ENCODE measurements around the gene ASPG.

ASPG gene

DNA sequence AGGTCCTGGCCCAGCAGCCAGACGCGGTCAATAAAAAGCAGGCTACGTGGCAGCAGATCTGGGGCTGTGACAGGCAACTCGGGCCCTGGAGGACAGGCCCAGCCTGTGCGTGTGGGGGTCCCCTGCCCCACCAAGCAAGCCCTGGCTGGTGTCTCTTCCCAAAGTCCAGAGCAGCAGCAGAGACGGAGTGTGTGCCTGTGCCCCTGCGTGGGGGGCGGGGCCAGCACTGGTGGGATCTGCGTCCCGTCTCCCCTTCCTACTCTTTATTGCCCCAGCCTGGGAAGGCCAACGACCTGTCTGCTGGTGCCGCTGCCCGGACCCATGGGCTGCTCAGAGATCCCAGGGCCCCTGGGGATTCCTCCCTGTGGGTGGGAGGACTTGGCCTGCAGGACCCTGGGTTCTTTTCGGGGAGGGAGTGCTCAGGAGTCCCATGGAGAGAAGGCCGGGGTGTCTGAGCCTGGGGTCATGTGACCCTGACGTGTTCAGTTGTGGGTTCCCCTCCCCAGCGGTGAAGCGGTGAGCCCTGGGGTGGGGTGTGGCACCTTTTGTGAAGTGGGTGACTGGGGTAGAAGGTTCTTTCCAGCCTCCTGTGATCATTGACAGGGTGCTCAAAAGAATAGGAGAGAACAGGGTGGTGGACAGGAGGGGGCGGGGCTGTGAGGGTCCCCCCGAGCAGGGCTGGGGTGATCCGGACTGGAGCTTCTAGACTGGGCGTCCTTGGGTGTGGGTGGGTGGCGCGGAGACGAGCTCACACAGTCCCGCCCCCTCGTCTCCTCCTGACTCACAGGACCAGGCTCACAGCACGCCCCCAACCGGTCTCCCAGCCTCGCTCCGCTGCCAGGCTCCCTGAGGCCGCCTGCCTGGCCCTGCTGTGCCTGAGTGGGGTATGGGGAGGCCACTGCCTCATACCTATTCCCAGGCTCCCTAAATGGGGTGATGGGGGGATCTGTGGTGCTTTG, 22.4 kb downstream of the ASPG start:
- Histone ChIP-seq H2AFZ (ENCODE audit: low read length, unreplicated experiment) (no peak overlapping the region), H3K4me3 (ENCODE audit: low read depth, low read length) (no peak overlapping the region), H3K79me2 (ENCODE audit: control insufficient read depth, insufficient read depth, low read length, unreplicated experiment) (no peaks in the 10 kb centered on the region), H3K27me3 (ENCODE audit: insufficient read depth, low read length) (no peaks in the 10 kb centered on the region), H3K4me1 (ENCODE audit: control insufficient read depth, insufficient read depth, low read length, unreplicated experiment) (no peaks in the 10 kb centered on the region), H3K27ac (ENCODE audit: low read depth, low read length) (no peak overlapping the region), H3K36me3 (ENCODE audit: insufficient read depth, low read length) (no peaks in the 10 kb centered on the region)

DNA sequence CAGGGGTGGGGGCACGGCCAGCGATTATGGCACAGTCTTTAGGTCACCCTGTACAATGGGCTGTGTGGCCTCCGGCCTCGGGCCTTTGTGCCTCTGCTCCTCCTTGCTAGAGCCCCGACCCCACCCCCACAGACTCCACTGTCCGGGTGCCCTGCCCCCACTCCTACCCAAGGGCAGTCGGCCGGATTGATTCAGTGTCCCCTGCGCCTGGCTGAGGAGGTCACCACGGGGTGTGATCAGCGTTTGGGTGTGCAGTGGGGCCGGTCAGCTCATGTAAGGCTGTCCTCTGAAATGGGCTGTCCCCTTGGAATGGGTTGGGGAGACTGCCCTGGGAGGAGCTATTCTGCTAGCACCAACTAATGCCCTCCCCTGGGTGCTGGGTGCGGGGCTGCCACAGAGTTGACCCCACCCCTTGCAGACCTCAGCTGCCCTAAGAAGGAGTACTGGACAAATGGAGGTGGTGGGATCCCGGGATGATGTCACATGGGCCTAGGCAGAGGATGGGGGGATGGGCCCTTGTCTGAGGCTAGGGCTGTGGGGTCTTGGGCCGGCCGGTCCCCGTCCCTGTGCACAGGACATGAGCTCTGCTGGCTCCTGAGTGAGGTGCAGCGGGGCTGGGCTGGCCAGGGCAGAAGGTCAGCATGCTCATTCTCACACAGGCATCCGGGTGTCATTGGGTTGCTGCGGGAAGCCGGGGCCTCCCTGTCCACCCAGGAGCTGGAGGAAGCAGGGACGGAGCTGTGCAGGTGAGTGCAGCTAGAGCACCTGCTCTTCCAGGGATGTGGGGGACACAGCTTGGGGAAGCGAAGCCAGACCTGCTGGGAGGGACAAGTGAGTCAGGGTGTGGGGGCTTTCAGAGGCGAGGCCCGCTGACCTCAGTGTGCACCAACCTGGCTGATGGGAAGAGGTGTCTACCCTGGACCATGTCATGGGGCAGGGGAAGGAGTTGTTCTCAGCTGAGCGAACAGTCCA, 23.4 kb downstream of the ASPG start:
- Histone ChIP-seq H3K27me3 (ENCODE audit: insufficient read depth, low read length) (no peaks in the 10 kb centered on the region), H3K27ac (ENCODE audit: low read depth, low read length) (no peak overlapping the region), H2AFZ (ENCODE audit: low read length, unreplicated experiment) (no peak overlapping the region), H3K4me1 (ENCODE audit: control insufficient read depth, insufficient read depth, low read length, unreplicated experiment) (no peaks in the 10 kb centered on the region), H3K36me3 (ENCODE audit: insufficient read depth, low read length) (no peaks in the 10 kb centered on the region), H3K4me3 (ENCODE audit: low read depth, low read length) (no peak overlapping the region), H3K79me2 (ENCODE audit: control insufficient read depth, insufficient read depth, low read length, unreplicated experiment) (no peaks in the 10 kb centered on the region)

GRCh38 chr14:104109731-104110361, 24.3 kb downstream of the ASPG start:
- H3K27me3 ChIP-seq (ENCODE audit: insufficient read depth, low read length), result peaks cover 6% of the 10 kb centered on the region; the same call in 1 of the 2 replicates
- H3K4me3 ChIP-seq (ENCODE audit: low read depth, low read length), result no peak overlapping the region
- no peak overlapping the region for H2AFZ ChIP-seq (ENCODE audit: low read length, unreplicated experiment)
- H3K36me3 ChIP-seq (ENCODE audit: insufficient read depth, low read length), result no peaks in the 10 kb centered on the region
- no peaks in the 10 kb centered on the region for H3K4me1 ChIP-seq (ENCODE audit: control insufficient read depth, insufficient read depth, low read length, unreplicated experiment)
- no peaks in the 10 kb centered on the region for H3K79me2 ChIP-seq (ENCODE audit: control insufficient read depth, insufficient read depth, low read length, unreplicated experiment)
- no peak overlapping the region for H3K27ac ChIP-seq (ENCODE audit: low read depth, low read length)

DNA sequence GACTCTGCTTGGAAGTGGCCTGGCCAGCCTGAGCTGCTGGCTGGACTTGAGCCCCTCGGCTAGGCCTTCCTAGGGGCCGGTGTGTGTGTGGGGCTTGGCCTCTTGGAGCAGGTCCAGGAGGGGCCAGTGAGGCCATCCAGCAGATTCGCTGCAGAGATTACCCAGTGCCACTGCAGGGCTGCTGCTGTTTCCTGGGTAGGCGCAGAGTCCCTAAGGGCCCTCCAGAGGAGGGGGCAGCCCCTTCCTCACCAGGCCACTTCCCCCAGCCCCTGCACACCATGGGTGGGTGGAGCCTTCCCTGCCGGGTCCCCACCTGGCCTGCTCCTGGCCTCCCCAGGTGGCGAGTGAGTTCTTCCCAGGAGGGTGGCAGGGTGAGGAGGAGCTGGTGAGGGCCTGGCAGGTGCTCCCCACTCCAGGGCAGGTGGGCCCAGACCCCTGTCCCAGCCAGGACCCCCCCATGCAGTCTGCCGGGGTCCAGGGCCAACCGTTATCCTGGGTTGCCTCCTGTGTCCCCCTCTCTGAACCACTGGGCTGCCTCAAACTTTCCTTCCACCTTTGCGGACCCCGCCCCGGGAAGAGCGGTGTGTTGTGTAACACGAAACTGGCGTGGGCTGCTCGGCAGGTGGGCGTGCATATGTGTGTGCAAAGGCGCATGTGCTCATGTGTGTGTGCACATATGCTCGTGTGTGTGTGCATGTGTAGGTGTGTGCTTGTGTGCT, 25.1 kb downstream of the ASPG start:
- H3K27me3 ChIP-seq (ENCODE audit: insufficient read depth, low read length), result peaks cover 14% of the 10 kb centered on the region
- H3K27ac ChIP-seq (ENCODE audit: low read depth, low read length), result no peak overlapping the region
- H3K79me2 ChIP-seq (ENCODE audit: control insufficient read depth, insufficient read depth, low read length, unreplicated experiment), result no peaks in the 10 kb centered on the region
- no peak overlapping the region for H2AFZ ChIP-seq (ENCODE audit: low read length, unreplicated experiment)
- no peaks in the 10 kb centered on the region for H3K4me1 ChIP-seq (ENCODE audit: control insufficient read depth, insufficient read depth, low read length, unreplicated experiment)
- no peaks in the 10 kb centered on the region for H3K36me3 ChIP-seq (ENCODE audit: insufficient read depth, low read length)
- no peak overlapping the region for H3K4me3 ChIP-seq (ENCODE audit: low read depth, low read length)

DNA sequence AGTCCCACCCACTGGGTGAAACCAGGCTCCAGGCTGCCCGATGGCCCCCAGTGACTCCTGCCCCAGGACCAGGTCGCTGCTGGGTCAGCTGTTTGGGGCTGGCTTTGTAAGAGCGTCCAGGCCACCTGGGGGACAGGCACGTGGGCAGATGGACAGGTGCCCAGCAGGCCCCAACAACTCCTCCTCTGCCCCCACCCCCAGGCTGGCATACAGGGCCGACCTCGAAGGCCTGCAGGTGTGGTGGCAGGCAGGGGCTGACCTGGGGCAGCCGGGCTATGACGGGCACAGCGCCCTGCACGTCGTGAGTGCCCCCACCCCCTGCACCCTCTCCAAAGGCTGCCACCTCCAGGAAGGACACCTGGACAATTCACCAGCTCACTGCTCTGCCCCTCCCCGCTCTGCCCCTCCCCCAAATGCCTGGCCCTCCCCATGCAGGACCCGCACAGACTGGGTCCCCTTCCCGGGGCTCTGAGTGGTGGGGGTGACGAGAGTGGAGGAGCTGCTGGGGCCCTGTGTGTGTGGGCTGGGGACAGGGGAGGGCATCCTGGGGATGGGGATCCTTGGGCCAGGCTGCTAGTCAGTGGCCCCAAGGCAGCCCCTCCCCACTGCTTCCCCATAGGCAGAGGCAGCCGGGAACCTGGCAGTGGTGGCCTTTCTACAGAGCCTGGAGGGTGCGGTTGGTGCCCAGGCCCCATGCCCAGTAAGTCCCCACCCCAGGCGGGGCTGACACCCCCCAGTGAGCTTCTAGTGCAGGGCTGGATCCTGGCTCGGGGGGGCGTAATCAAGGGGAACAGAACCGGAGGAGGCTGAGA, 26.0 kb downstream of the ASPG start:
- no peaks in the 10 kb centered on the region for H3K79me2 ChIP-seq (ENCODE audit: control insufficient read depth, insufficient read depth, low read length, unreplicated experiment)
- no peaks in the 10 kb centered on the region for H3K4me1 ChIP-seq (ENCODE audit: control insufficient read depth, insufficient read depth, low read length, unreplicated experiment)
- peaks cover 23% of the 10 kb centered on the region for H3K27me3 ChIP-seq (ENCODE audit: insufficient read depth, low read length)
- no peak overlapping the region for H2AFZ ChIP-seq (ENCODE audit: low read length, unreplicated experiment)
- H3K4me3 ChIP-seq (ENCODE audit: low read depth, low read length), result no peak overlapping the region
- H3K27ac ChIP-seq (ENCODE audit: low read depth, low read length), result no peak overlapping the region
- no peaks in the 10 kb centered on the region for H3K36me3 ChIP-seq (ENCODE audit: insufficient read depth, low read length)

GRCh38 chr14:104112113-104112505, 26.6 kb downstream of the ASPG start:
- H3K27me3 ChIP-seq (ENCODE audit: insufficient read depth, low read length), result peaks cover 28% of the 10 kb centered on the region
- H3K27ac ChIP-seq (ENCODE audit: low read depth, low read length), result no peak overlapping the region
- H3K36me3 ChIP-seq (ENCODE audit: insufficient read depth, low read length), result no peaks in the 10 kb centered on the region
- no peaks in the 10 kb centered on the region for H3K4me1 ChIP-seq (ENCODE audit: control insufficient read depth, insufficient read depth, low read length, unreplicated experiment)
- H3K4me3 ChIP-seq (ENCODE audit: low read depth, low read length), result no peak overlapping the region
- no peak overlapping the region for H2AFZ ChIP-seq (ENCODE audit: low read length, unreplicated experiment)
- H3K79me2 ChIP-seq (ENCODE audit: control insufficient read depth, insufficient read depth, low read length, unreplicated experiment), result no peaks in the 10 kb centered on the region

GRCh38 chr14:104112609-104113571, 27.4 kb downstream of the ASPG start:
- H3K79me2 ChIP-seq (ENCODE audit: control insufficient read depth, insufficient read depth, low read length, unreplicated experiment), result no peaks in the 10 kb centered on the region
- no peaks in the 10 kb centered on the region for H3K4me1 ChIP-seq (ENCODE audit: control insufficient read depth, insufficient read depth, low read length, unreplicated experiment)

DNA sequence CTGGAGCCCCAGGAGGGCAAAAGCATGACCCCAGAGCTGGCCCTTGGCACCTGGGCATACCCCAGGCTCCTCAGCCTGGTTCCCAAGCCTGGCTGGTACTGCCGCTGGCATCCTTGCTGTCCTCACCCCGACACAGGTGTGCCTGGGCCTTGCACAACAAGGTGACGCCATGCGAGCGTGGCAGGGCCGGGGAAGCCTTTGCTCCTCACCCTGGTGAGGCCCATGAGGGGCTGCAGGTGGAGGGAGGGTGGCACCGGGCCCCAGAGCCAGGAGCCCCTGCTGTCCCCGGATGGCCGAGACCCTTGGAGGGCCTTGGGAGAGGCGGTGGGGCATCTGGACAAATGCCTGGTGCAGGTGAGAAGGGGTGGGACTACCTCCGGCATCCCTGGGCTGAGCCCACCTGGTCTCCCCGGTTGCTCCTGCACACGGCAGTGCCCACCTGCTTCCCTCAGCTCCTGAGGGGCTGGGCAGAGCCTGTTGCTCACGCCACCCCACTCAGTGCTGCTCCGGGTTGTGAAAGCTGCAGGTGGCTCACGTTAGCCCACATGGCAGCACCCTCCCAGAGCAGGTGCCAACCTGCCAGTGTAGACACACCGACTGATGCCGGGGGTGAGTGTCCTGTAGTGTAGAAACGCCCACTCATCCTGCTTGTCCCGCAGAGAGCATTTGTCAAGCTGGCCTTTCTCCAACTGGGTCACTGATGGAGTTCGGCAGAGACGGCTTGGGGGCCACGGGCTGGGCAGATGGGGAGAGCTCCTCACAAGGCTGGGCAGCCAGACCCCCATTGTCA, 28.3 kb downstream of the ASPG start:
- peaks cover 45% of the 10 kb centered on the region for H3K27me3 ChIP-seq (ENCODE audit: insufficient read depth, low read length)
- H2AFZ ChIP-seq (ENCODE audit: low read length, unreplicated experiment), result no peak overlapping the region
- no peak overlapping the region for H3K27ac ChIP-seq (ENCODE audit: low read depth, low read length)
- no peaks in the 10 kb centered on the region for H3K36me3 ChIP-seq (ENCODE audit: insufficient read depth, low read length)
- H3K4me3 ChIP-seq (ENCODE audit: low read depth, low read length), result no peak overlapping the region
- H3K4me1 ChIP-seq (ENCODE audit: control insufficient read depth, insufficient read depth, low read length, unreplicated experiment), result no peaks in the 10 kb centered on the region
- no peaks in the 10 kb centered on the region for H3K79me2 ChIP-seq (ENCODE audit: control insufficient read depth, insufficient read depth, low read length, unreplicated experiment)

More at GRCh38 chr14:104112609-104113571, 27.4 kb downstream of the ASPG start:
- no peak overlapping the region for H3K4me3 ChIP-seq (ENCODE audit: low read depth, low read length)
- no peak overlapping the region for H2AFZ ChIP-seq (ENCODE audit: low read length, unreplicated experiment)
- H3K27me3 ChIP-seq (ENCODE audit: insufficient read depth, low read length), result peaks cover 36% of the 10 kb centered on the region
- H3K36me3 ChIP-seq (ENCODE audit: insufficient read depth, low read length), result no peaks in the 10 kb centered on the region
- no peak overlapping the region for H3K27ac ChIP-seq (ENCODE audit: low read depth, low read length)

Measured in ACC112 (cell line).